Loucy (cell line): ENCODE data around the gene ZSWIM8.

Experiments
- H2AFZ ChIP-seq: fragments of 200-600 bp; sonication (generic); 2 replicates; pipeline ENCODE4 v1.6.0; 2016; ENCODE audit warnings: antibody characterized with exemption, mild to moderate bottlenecking, low read length, moderate library complexity
- H3F3A ChIP-seq: fragments of 200-600 bp; 2 replicates; pipeline ENCODE4 v1.6.0; 2016; ENCODE audit warnings: antibody characterized with exemption, low read depth, mild to moderate bottlenecking
- H3K27me3 ChIP-seq: fragments of 200-600 bp; sonication (generic); 2 replicates; pipeline ENCODE4 v1.6.1; 2014; ENCODE audit warnings: low read length, mild to moderate bottlenecking; ENCODE audit not compliant: insufficient read depth, poor library complexity, severe bottlenecking
- H3K36me3 ChIP-seq: fragments of 200-600 bp; sonication (generic); 2 replicates; pipeline ENCODE4 v1.6.1; 2016; ENCODE audit warnings: low read length; ENCODE audit not compliant: insufficient read depth
- H3K4me1 ChIP-seq: fragments of 200-600 bp; sonication (generic); 2 replicates; pipeline ENCODE4 v1.5.1; 2014; ENCODE audit warnings: low read length, mild to moderate bottlenecking; ENCODE audit not compliant: insufficient read depth, poor library complexity, severe bottlenecking
- H3K4me2 ChIP-seq: fragments of 200-600 bp; sonication (generic); 2 replicates; pipeline ENCODE4 v1.6.0; 2014; ENCODE audit warnings: antibody characterized with exemption, low read length, low read depth, mild to moderate bottlenecking; ENCODE audit not compliant: poor library complexity, severe bottlenecking
- H3K4me3 ChIP-seq: fragments of 200-600 bp; sonication (generic); 2 replicates; pipeline ENCODE4 v1.5.1; 2014; ENCODE audit warnings: low read length, mild to moderate bottlenecking, mixed read lengths; ENCODE audit not compliant: poor library complexity, severe bottlenecking
- H3K79me2 ChIP-seq: fragments of 200-600 bp; sonication (generic); 2 replicates; pipeline ENCODE4 v1.6.1; 2014; ENCODE audit warnings: low read length; ENCODE audit not compliant: insufficient read depth
- H3K9ac ChIP-seq: fragments of 200-600 bp; sonication (generic); 2 replicates; pipeline ENCODE4 v1.6.0; 2014; ENCODE audit warnings: mild to moderate bottlenecking, low read depth, low read length, moderate library complexity; ENCODE audit not compliant: poor library complexity, severe bottlenecking
- H3K9me2 ChIP-seq: fragments of 200-600 bp; sonication (generic); replicated peaks from 2 replicates; pipeline ENCODE4 v1.6.1; 2016; ENCODE audit warnings: low read depth, low read length, mixed read lengths
- H3K9me3 ChIP-seq: fragments of 200-600 bp; sonication (generic); 2 replicates; pipeline ENCODE4 v1.6.1; 2014; ENCODE audit warnings: mild to moderate bottlenecking, antibody characterized with exemption, low read length, low read depth; ENCODE audit not compliant: insufficient read depth
- H4K20me1 ChIP-seq: fragments of 200-600 bp; sonication (generic); 2 replicates; pipeline ENCODE4 v1.6.0; 2014; ENCODE audit warnings: antibody characterized with exemption, low read length, mild to moderate bottlenecking; ENCODE audit not compliant: insufficient read depth, poor library complexity, severe bottlenecking
- CTCF ChIP-seq: fragments of 200-600 bp; sonication (generic); conservative IDR thresholded peaks from 2 replicates; pipeline ENCODE4 v1.5.1; 2014; ENCODE audit warnings: mild to moderate bottlenecking, antibody characterized with exemption, low read length
- EZH2phosphoT487 ChIP-seq: fragments of 200-600 bp; IDR thresholded peaks from 2 replicates; pipeline ENCODE4 v1.6.1; 2018; ENCODE audit warnings: antibody characterized with exemption, mild to moderate bottlenecking, moderate library complexity, borderline replicate concordance

Gene ZSWIM8

GRCh38 chr10:73839276-73839966, 54.0 kb downstream of the ZSWIM8 start:
- no peaks in the 10 kb centered on the region for H3K4me1 ChIP-seq
- H3K9me3 ChIP-seq: no peaks in the 10 kb centered on the region
- H3F3A ChIP-seq: no peaks in the 10 kb centered on the region
- TF ChIP-seq EZH2phosphoT487 (no peak), CTCF (no peak)
- H3K27me3 ChIP-seq: no peaks in the 10 kb centered on the region
- H3K9ac ChIP-seq: no peak overlapping the region
- H4K20me1 ChIP-seq: peaks cover 4% of the 10 kb centered on the region
- no peaks in the 10 kb centered on the region for H3K79me2 ChIP-seq
- H3K4me3 ChIP-seq: no peak overlapping the region
- H3K9me2 ChIP-seq: no peaks in the 10 kb centered on the region
- peaks cover 85% of the 10 kb centered on the region; the same call in 1 of the 2 replicates for H3K36me3 ChIP-seq
- no peak overlapping the region for H3K4me2 ChIP-seq
- H2AFZ ChIP-seq: no peak overlapping the region

GRCh38 chr10:73840056-73840402, 54.6 kb downstream of the ZSWIM8 start:
- Histone ChIP-seq H3K9ac (no peak overlapping the region), H3K36me3 (peaks cover 90% of the 10 kb centered on the region; the same call in 1 of the 2 replicates), H3K4me2 (no peak overlapping the region), H3K4me1 (no peaks in the 10 kb centered on the region), H3K9me2 (no peaks in the 10 kb centered on the region), H4K20me1 (peaks cover 4% of the 10 kb centered on the region), H3K27me3 (no peaks in the 10 kb centered on the region), H3K4me3 (no peak overlapping the region), H3K79me2 (no peaks in the 10 kb centered on the region), H3K9me3 (no peaks in the 10 kb centered on the region), H2AFZ (no peak overlapping the region), H3F3A (no peaks in the 10 kb centered on the region)
- no peak for TF ChIP-seq CTCF
- no peak for TF ChIP-seq EZH2phosphoT487

GRCh38 chr10:73840403-73841060, 55.1 kb downstream of the ZSWIM8 start:
- Histone ChIP-seq H3K27me3 (no peaks in the 10 kb centered on the region), H3K4me1 (no peaks in the 10 kb centered on the region), H3F3A (no peaks in the 10 kb centered on the region), H3K36me3 (peaks cover 92% of the 10 kb centered on the region; the same call in 1 of the 2 replicates), H3K79me2 (no peaks in the 10 kb centered on the region), H3K9me3 (no peaks in the 10 kb centered on the region), H4K20me1 (peaks cover 4% of the 10 kb centered on the region), H3K9me2 (no peaks in the 10 kb centered on the region), H3K4me2 (no peak overlapping the region), H2AFZ (no peak overlapping the region), H3K9ac (no peak overlapping the region), H3K4me3 (no peak overlapping the region)
- TF ChIP-seq CTCF (no peak), EZH2phosphoT487 (no peak)
